Omental fat pad (tissue), 4 donors: ENCODE measurements around the gene RNF112. TPM values are rescaled to one million over a fixed set of nuclear protein-coding genes. Genes with fewer than 3 reads are reported as not detected.
"Not testable (repeated sequence)": the region's sequence is repeated elsewhere in the genome, so short reads cannot be mapped to it uniquely, and the experiment has no call there.

Source experiments
- ATAC-seq: fragments of 150-250 bp; one replicate; pipeline ENCODE4 v1.9.1; 2016; ENCODE audit warnings: mild to moderate bottlenecking, moderate library complexity; ENCODE audit not compliant: low FRiP score
- DNase-seq: peaks from one replicate; pipeline ENCODE4 v3.0.0-alpha.2; 2019; ENCODE audit warnings: low spot score
- CTCF ChIP-seq, 3 donors: fragments of 450-650 bp; IDR thresholded peaks; one replicate each; pipeline ENCODE4 v1.5.1; 2016 to 2017; ENCODE audit warnings: antibody characterized with exemption in 3 of 3, mild to moderate bottlenecking in 3 of 3, moderate library complexity in 2 of 3
- total RNA-seq, 4 donors: library from RNA; depleted of rRNA; stranded (reverse); fragments of >200 nt; gene quantifications; one replicate each; pipeline ENCODE4 v1.1.0, GENCODE V29; 2016

Gene RNF112
- total RNA-seq, 4 donors from 2014 or later = 0.44 to 3.0 (median 1.7) TPM

GRCh38 chr17:19433255-19433654, 22.2 kb downstream of the RNF112 start:
- TF ChIP-seq CTCF (IDR thresholded peaks at IDR 0.05) = no peak
- no peak for ATAC-seq
- no peak for DNase-seq

DNA sequence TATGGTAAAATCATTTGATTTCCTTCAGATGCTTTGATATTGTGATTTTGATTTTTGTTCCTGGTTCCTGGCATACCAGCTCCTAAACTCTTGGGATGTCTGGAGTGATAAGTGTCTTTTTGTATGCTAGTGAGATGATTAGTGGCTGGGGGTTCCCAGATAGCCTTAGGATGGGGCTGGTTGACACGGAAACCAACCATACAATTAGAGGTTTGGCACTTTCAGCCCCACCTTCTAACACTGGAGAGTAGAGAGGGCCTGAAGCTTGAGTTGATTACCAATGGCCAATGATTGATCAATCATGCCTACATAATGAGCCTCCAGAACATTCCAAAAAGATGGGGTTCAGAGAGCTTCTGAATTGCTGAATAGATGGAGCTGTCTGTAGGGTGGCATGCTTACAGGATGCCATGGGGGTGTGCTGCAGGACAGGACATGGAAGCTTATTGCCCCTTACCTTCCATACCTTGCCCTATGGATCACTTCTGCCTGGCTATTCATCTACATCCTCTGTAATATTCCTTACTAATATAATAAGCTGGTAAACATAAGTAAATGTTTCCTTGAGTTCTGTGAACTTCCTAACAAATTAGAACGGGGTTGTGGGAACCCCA, 22.8 kb downstream of the RNF112 start:
- no peak for TF ChIP-seq CTCF (IDR thresholded peaks at IDR 0.05)
- ATAC-seq (no peak), DNase-seq (no peak)

DNA sequence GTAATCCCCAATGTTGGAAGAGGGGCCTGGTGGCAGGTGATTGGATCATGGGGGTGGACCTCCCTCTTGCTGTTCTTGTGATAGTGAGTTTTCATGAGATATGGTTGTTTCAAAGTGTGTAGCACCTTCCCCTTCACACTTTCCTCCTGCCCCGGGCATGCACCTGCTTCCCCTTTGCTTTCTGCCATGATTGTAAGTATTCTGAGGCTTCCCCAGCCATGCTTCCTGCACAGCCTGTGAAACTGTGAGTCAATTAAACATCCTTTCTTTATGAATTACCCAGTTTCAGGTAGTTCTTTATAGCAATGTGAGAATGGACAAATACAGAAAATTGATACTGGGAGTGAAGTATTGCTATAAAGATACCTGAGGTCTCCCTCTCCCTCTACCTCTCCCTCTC, 29.4 kb downstream of the RNF112 start:
- DNase-seq = no peak
- no peak for ATAC-seq
- TF ChIP-seq CTCF (IDR thresholded peaks at IDR 0.05) = no peak

- not testable (repeated sequence) for DNase-seq, ATAC-seq
Measured at GRCh38 chr17:19441288-19441687, 30.3 kb downstream of the RNF112 start.

GRCh38 chr17:19442731-19443130, 31.7 kb downstream of the RNF112 start:
- TF ChIP-seq CTCF (IDR thresholded peaks at IDR 0.05) = no peak
- ATAC-seq (no peak), DNase-seq (no peak)

- ATAC-seq = no peak
- no peak for TF ChIP-seq CTCF (IDR thresholded peaks at IDR 0.05)
- no peak for DNase-seq
Measured at GRCh38 chr17:19443148-19443547, 32.1 kb downstream of the RNF112 start.

DNA sequence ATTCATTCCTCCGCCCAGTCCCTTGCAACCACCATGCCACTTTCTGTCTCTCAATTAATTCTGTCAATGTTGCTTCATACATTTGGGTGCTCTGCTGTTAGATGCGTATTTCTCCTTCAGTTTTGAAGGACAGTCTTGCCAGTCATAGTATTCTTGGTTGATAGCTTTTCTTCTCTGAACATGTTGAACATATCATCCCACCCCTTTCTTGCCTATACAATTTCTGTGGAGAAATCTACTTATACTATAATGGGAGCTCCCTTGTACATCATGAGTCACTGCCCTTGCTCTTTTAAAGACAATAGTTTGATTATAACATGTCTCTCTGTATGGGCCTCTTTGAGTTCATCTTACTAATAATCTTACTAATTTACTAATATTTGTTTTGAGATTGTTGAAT, 34.1 kb downstream of the RNF112 start:
- no peak for ATAC-seq
- no peak for DNase-seq
- TF ChIP-seq CTCF (IDR thresholded peaks at IDR 0.05) = no peak

DNA sequence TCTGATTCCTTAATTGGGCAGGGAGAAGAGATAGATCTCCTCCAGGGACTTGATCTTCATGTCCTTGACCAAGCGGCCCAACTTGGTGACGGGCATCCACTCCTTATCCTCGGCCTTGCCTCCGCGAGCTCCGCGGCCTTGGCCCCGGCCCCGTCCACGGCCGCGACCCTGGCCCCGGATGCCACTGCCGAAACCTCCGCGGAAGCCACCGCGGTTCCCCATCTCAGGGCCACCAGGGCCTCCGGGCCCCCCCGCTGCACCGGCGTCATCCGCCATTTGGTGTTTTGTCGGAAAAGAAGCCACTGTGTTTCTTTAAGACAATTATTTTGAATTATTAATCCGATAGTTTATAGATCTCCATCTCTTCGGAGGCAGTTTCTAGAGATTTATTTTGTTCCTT, 35.5 kb downstream of the RNF112 start:
- ATAC-seq, DNase-seq: not testable (repeated sequence)
